Fibroblast of lung (primary cell): ENCODE data around the gene TMEM269. TPM values are rescaled to one million over a fixed set of nuclear protein-coding genes. Genes with fewer than 3 reads are reported as not detected.

Source experiments
- DNase-seq, 2 donors: peaks; one replicate each; pipeline versions ENCODE4 v3.0.0 to v3.0.0-alpha.2; 2010; ENCODE audit warnings: low read depth in 2 of 2
- H2AFZ ChIP-seq: 2 replicates; pipeline ENCODE4 v1.5.1; 2012; ENCODE audit warnings: low read length, control low read depth, inconsistent platforms
- H3K27ac ChIP-seq: 2 replicates; pipeline ENCODE4 v1.5.1; 2011; ENCODE audit warnings: low read length, control low read depth; ENCODE audit not compliant: insufficient read depth
- H3K27me3 ChIP-seq: 2 replicates; pipeline ENCODE4 v1.5.1; 2011; ENCODE audit warnings: mild to moderate bottlenecking, low read length; ENCODE audit not compliant: control insufficient read depth, insufficient read depth
- H3K36me3 ChIP-seq: 2 replicates; pipeline ENCODE4 v1.5.1; 2011; ENCODE audit warnings: low read length; ENCODE audit not compliant: control insufficient read depth, insufficient read depth
- H3K4me1 ChIP-seq: 2 replicates; pipeline ENCODE4 v1.5.1; 2011; ENCODE audit warnings: low read length; ENCODE audit not compliant: control insufficient read depth, insufficient read depth; ENCODE audit errors: extremely low read depth
- H3K4me2 ChIP-seq: 2 replicates; pipeline ENCODE4 v1.5.1; 2011; ENCODE audit warnings: low read length, control low read depth; ENCODE audit not compliant: insufficient read depth; ENCODE audit errors: extremely low read depth
- H3K4me3 ChIP-seq, 4 experiments: fragments of 200-600 bp in 1 of 4; sonication (generic) in 1 of 4; replicated peaks in 1 of 4; 2 replicates each; pipeline ENCODE4 v1.5.1; 2011 to 2016; ENCODE audit warnings: low read length in 4 of 4, low read depth in 3 of 4, mild to moderate bottlenecking in 3 of 4, control low read depth in 2 of 4, inconsistent platforms in 1 of 4, mixed read lengths in 1 of 4; ENCODE audit not compliant: insufficient read depth in 1 of 4; ENCODE audit errors: control extremely low read depth in 1 of 4
- H3K79me2 ChIP-seq: 2 replicates; pipeline ENCODE4 v1.5.1; 2012; ENCODE audit warnings: mild to moderate bottlenecking, low read length, inconsistent platforms; ENCODE audit not compliant: control insufficient read depth, insufficient read depth
- H3K9ac ChIP-seq: 2 replicates; pipeline ENCODE4 v1.5.1; 2011; ENCODE audit warnings: mild to moderate bottlenecking, low read length, control low read depth; ENCODE audit not compliant: insufficient read depth
- H3K9me3 ChIP-seq: 2 replicates; pipeline ENCODE4 v1.5.1; 2012; ENCODE audit warnings: low read depth, low read length; ENCODE audit not compliant: control insufficient read depth, insufficient read depth
- H4K20me1 ChIP-seq: 2 replicates; pipeline ENCODE4 v1.5.1; 2011; ENCODE audit warnings: low read length; ENCODE audit not compliant: control insufficient read depth, insufficient read depth; ENCODE audit errors: extremely low read depth
- CTCF ChIP-seq, 2 donors: IDR thresholded peaks in 1 of 2; conservative IDR thresholded peaks in 1 of 2; 1 replicate in 1 of 2; 2 replicates in 1 of 2; pipeline ENCODE4 v1.5.1; 2011 to 2012; ENCODE audit warnings: low read length in 2 of 2, control low read depth in 1 of 2, inconsistent platforms in 1 of 2, low read depth in 1 of 2, mild to moderate bottlenecking in 1 of 2
- EZH2 ChIP-seq: IDR thresholded peaks from 2 replicates; pipeline ENCODE4 v1.5.1; 2012; ENCODE audit warnings: low read length, control low read depth, mild to moderate bottlenecking; ENCODE audit errors: missing control alignments
- polyA plus RNA-seq, 2 donors: library from polyadenylated mRNA; depleted of rRNA in 1 of 2; stranded (reverse) in 1 of 2; unstranded in 1 of 2; fragments of >200 nt; gene quantifications; 2 replicates each; pipeline ENCODE4 v1.2.1, GENCODE V29; 2011 to 2012; ENCODE audit warnings: missing spikeins in 1 of 2
- total RNA-seq: library from RNA; depleted of rRNA; stranded (reverse); fragments of >200 nt; gene quantifications from 2 replicates; pipeline ENCODE4 v1.2.1, GENCODE V29; 2014

Gene TMEM269
- total and polyA plus RNA-seq, 2 donors (not counting 1 experiment from before 2014, with no cell fraction given) = 0.10 to 0.17 TPM

DNA sequence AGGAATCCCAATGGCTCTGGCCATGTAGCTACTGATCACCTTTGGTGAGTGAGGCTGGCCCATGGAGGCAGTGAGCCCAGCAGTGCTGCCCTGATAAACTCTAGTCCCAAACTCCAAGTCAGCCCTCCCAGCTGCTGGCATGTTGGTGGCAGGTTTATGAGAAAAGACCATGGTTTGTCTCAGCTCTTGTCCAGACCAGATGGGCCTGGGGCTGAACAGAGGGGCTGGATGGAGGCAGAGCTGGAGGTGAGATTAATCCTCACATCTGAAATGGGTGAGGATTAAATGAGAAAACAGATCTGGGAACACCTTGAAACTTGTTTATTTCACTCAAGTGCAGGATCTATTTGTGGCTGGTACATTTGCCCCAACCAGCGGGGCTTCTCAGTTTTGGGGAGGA is 3.2 kb downstream of the TMEM269 start:
- Histone ChIP-seq H3K27me3 (no peaks in the 10 kb centered on the region), H3K9ac (no peak overlapping the region)

GRCh38 chr1:42793824-42794223 is 9.0 kb downstream of the TMEM269 start:
- Histone ChIP-seq H4K20me1 (no peaks in the 10 kb centered on the region), H3K4me2 (no peak overlapping the region), H3K79me2 (no peaks in the 10 kb centered on the region), H3K4me1 (no peaks in the 10 kb centered on the region), H3K9ac (no peak overlapping the region), H2AFZ (no peak overlapping the region), H3K4me3 (no peak overlapping the region), H3K27me3 (no peaks in the 10 kb centered on the region), H3K36me3 (no peaks in the 10 kb centered on the region), H3K9me3 (no peaks in the 10 kb centered on the region), H3K27ac (no peak overlapping the region)
- peak in 1 of 2 donors; percentile 50 for DNase-seq
- TF ChIP-seq EZH2 (no peak), CTCF (conservative IDR thresholded peaks at IDR 0.05 in 1 of 2, IDR thresholded peaks at IDR 0.05 in 1 of 2; ENCODE audit: low read depth in 1 of 2, low read length in 2 of 2) (no peak)

More for the DNA sequence above, 3.2 kb downstream of the TMEM269 start:
- no peaks in the 10 kb centered on the region for H3K4me1 ChIP-seq
- no peaks in the 10 kb centered on the region for H3K9me3 ChIP-seq
- no peak overlapping the region for H2AFZ ChIP-seq
- H3K4me3 ChIP-seq = no peak overlapping the region
- no peak overlapping the region for H3K4me2 ChIP-seq
- no peaks in the 10 kb centered on the region for H4K20me1 ChIP-seq
- no peaks in the 10 kb centered on the region for H3K36me3 ChIP-seq
- no peak for TF ChIP-seq EZH2
- no peak for TF ChIP-seq CTCF (conservative IDR thresholded peaks at IDR 0.05 in 1 of 2, IDR thresholded peaks at IDR 0.05 in 1 of 2; ENCODE audit: low read depth in 1 of 2, low read length in 2 of 2)
- no peaks in the 10 kb centered on the region for H3K79me2 ChIP-seq
- no peak for DNase-seq
- H3K27ac ChIP-seq = no peak overlapping the region

DNA sequence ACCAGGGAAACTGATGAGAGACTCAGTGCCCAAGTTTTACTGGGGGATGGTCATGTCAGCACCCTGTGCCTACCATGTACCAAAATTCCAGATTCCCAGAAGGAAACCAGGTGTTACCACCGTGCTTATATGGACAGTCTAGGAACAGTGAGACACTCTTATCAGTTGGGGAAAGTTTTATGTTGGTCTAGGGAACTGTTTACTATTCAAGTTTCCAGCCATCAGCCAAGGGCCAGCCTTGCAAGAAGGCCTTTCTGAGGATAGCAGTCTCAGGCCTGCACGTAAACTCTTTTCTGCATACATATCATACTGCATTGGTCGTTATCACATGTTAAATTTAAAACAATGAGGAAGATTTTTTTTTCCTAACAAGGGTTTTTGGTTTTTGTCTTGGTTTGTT is 12.6 kb downstream of the TMEM269 start:
- Histone ChIP-seq H3K9me3 (no peaks in the 10 kb centered on the region), H2AFZ (no peak overlapping the region), H3K4me3 (no peak overlapping the region), H3K79me2 (no peaks in the 10 kb centered on the region), H4K20me1 (no peaks in the 10 kb centered on the region), H3K27ac (no peak overlapping the region), H3K4me1 (no peaks in the 10 kb centered on the region), H3K9ac (no peak overlapping the region), H3K27me3 (no peaks in the 10 kb centered on the region), H3K36me3 (no peaks in the 10 kb centered on the region), H3K4me2 (no peak overlapping the region)
- DNase-seq = no peak
- TF ChIP-seq CTCF (conservative IDR thresholded peaks at IDR 0.05 in 1 of 2, IDR thresholded peaks at IDR 0.05 in 1 of 2; ENCODE audit: low read depth in 1 of 2, low read length in 2 of 2) = no peak
- TF ChIP-seq EZH2 = no peak
